ENCODE measurements around the gene WHRN.

WHRN gene

GRCh38 chr9:114361542-114361941 is 143.7 kb downstream of the WHRN start:
- no peak overlapping the region for H3K27ac ChIP-seq
- H3K4me3 ChIP-seq: no peak overlapping the region

- H3K27ac ChIP-seq: no peak overlapping the region
These were observed 145.5 kb downstream of the WHRN start for GRCh38 chr9:114359801-114360200.

DNA sequence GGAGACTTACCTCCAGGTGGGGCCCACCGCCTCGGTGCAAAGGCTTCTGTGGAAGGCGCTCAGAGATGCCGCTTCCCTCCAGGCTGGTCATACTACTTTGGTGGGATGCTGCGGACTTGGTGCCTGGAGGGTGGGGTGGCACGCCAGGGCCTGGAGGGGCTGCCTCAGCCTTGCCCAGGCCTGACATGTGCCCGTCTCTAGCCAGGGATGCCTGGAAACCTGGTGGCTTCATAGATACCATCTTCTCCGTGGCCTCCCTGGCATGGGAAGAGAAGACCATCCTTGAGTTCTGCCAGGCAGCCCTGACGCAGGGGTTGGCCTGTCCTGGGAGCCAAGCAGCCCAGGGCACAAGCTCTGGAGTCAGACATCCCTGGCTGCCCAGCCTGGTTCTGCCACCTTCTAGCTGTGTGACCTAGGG is 147.4 kb downstream of the WHRN start:
- H3K4me3 ChIP-seq: no peak overlapping the region
- peak overlapping the region in 1 of 21 experiments; percentile 28 for H3K27ac ChIP-seq

More at GRCh38 chr9:114359801-114360200, 145.5 kb downstream of the WHRN start:
- H3K4me3 ChIP-seq: no peak overlapping the region

GRCh38 chr9:114357360-114357759 is 147.9 kb downstream of the WHRN start:
- no peak overlapping the region for H3K4me3 ChIP-seq
- H3K27ac ChIP-seq: no peak overlapping the region

- no peak overlapping the region for H3K27ac ChIP-seq
- H3K4me3 ChIP-seq: no peak overlapping the region
These were observed 148.5 kb downstream of the WHRN start for GRCh38 chr9:114356792-114357191.

GRCh38 chr9:114355821-114356220 is 149.5 kb downstream of the WHRN start:
- no peak overlapping the region for H3K4me3 ChIP-seq
- H3K27ac ChIP-seq: no peak overlapping the region
